ENCODE data around the gene RGMB. TPM values are rescaled to one million over a fixed set of nuclear protein-coding genes. Genes with fewer than 3 reads are reported as not detected.

Gene RGMB
- polyA plus RNA-seq, 1 donor (not counting 4 experiments of a cell fraction or from before 2014, with no cell fraction given), result 16.3 TPM

DNA sequence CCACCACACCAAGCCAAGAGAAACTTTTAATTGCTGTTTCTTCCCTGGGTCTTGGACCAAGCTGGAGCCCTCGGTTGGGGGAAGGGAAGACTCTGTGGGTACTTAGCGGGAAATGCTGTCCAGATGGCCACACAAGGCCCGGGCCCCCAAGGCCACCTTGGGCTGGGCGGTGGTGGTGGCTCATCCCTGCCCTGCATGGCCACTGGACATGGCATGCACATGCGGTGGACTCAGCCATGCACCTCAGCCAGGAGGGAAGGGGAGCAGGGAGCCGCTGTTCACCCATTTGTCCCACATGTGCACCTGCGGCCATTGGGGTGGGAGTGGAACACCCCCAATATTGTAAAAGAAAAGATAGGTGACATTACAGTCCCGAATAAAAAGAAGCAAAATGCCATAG lies 72.4 kb downstream of the RGMB start:
- Histone ChIP-seq H3K9me3 (ENCODE audit: control insufficient read depth, low read depth, low read length) (peaks cover 2% of the 10 kb centered on the region), H3K27me3 (ENCODE audit: control insufficient read depth, extremely low read depth, insufficient read depth, low read length) (no peaks in the 10 kb centered on the region), H3K36me3 (ENCODE audit: control insufficient read depth in 2 of 2, extremely low read depth in 1 of 2, insufficient read depth in 2 of 2, low read length in 2 of 2) (no peaks in the 10 kb centered on the region), H3K4me3 (ENCODE audit: control insufficient read depth in 2 of 3, extremely low read depth in 1 of 3, insufficient read depth in 2 of 3, low read depth in 1 of 3, low read length in 3 of 3) (no peak overlapping the region), H3K4me1 (ENCODE audit: control insufficient read depth, extremely low read depth, insufficient read depth, low read length) (peaks cover 5% of the 10 kb centered on the region), H3K9me1 (ENCODE audit: control insufficient read depth, extremely low read depth, insufficient read depth, low read length) (no peaks in the 10 kb centered on the region), H3K4me2 (ENCODE audit: control insufficient read depth, extremely low read depth, insufficient read depth, low read depth, low read length) (no peak overlapping the region), H3K27ac (ENCODE audit: control insufficient read depth, insufficient read depth, low read length) (no peak overlapping the region), H2AFZ (ENCODE audit: control insufficient read depth, low read length) (no peak overlapping the region), H3K79me2 (ENCODE audit: control insufficient read depth, insufficient read depth, low read length) (no peaks in the 10 kb centered on the region), H3K9ac (ENCODE audit: control insufficient read depth, extremely low read depth, insufficient read depth, low read length) (no peak overlapping the region), H4K20me1 (ENCODE audit: control insufficient read depth, extremely low read depth, insufficient read depth, low read length) (no peaks in the 10 kb centered on the region)
- dilution Hi-C loops (cut with MboI; ENCODE audit: extremely low pct_ligation_motif_present, low sequenced_read_pairs), result no loop called here
- FAIRE-seq (no peak), DNase-seq (ENCODE audit: low read depth, low spot score) (no peak)
- TF ChIP-seq, protein P1, sequence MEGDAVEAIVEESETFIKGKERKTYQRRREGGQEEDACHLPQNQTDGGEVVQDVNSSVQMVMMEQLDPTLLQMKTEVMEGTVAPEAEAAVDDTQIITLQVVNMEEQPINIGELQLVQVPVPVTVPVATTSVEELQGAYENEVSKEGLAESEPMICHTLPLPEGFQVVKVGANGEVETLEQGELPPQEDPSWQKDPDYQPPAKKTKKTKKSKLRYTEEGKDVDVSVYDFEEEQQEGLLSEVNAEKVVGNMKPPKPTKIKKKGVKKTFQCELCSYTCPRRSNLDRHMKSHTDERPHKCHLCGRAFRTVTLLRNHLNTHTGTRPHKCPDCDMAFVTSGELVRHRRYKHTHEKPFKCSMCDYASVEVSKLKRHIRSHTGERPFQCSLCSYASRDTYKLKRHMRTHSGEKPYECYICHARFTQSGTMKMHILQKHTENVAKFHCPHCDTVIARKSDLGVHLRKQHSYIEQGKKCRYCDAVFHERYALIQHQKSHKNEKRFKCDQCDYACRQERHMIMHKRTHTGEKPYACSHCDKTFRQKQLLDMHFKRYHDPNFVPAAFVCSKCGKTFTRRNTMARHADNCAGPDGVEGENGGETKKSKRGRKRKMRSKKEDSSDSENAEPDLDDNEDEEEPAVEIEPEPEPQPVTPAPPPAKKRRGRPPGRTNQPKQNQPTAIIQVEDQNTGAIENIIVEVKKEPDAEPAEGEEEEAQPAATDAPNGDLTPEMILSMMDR (optimal IDR thresholded peaks at IDR 0.05 in 1 of 3, IDR thresholded peaks at IDR 0.05 in 1 of 3, conservative IDR thresholded peaks at IDR 0.05 in 1 of 3; ENCODE audit: extremely low read depth in 1 of 3, insufficient read depth in 2 of 3, low read length in 3 of 3), result no peak
- TF ChIP-seq EZH2 (IDR thresholded peaks at IDR 0.05; ENCODE audit: low read length), result no peak

Other genes with a start within 250 kb of the RGMB start
- gene CHD1, start 155.3 kb downstream of the RGMB start, polyA plus RNA-seq, result 16.0 to 26.5 TPM (median 18.1 TPM) in 3 replicates

Data from keratinocyte (primary cell).